Measurements from ENCODE around the gene HEY2.

Gene HEY2

DNA sequence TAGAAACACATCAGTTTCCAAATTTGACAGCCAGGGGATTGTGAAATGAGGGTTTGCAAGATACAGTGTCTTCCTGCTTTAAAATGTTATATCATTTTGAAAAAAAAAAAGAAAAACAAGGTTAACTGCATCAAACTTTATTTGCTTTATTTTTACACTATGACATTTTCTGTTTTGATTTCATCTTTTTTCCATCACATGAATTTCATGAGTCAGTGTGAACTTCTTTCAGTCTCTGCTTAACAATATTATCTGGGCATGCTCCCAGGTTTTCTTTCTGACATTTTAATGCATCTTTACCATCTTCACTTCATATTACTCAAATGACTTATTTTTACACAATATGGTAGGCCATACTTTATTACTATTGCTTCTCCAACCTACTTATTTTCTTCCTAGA lies 43.2 kb downstream of the HEY2 start:
- no peak overlapping the region for H3K27ac ChIP-seq (ENCODE audit: low read length)
- peaks cover 29% of the 10 kb centered on the region for H3K4me1 ChIP-seq (ENCODE audit: control insufficient read depth, low read depth, low read length)
- no peaks in the 10 kb centered on the region for H3K9me3 ChIP-seq (ENCODE audit: control insufficient read depth, low read depth, low read length)
- no peaks in the 10 kb centered on the region for H3K36me3 ChIP-seq (ENCODE audit: control insufficient read depth, low read depth, low read length)
- H3K9ac ChIP-seq (ENCODE audit: low read length), result no peak overlapping the region
- H3K4me3 ChIP-seq (ENCODE audit: low read length), result no peak overlapping the region
- peaks cover 12% of the 10 kb centered on the region for H3K27me3 ChIP-seq (ENCODE audit: control insufficient read depth, insufficient read depth, low read length)

DNA sequence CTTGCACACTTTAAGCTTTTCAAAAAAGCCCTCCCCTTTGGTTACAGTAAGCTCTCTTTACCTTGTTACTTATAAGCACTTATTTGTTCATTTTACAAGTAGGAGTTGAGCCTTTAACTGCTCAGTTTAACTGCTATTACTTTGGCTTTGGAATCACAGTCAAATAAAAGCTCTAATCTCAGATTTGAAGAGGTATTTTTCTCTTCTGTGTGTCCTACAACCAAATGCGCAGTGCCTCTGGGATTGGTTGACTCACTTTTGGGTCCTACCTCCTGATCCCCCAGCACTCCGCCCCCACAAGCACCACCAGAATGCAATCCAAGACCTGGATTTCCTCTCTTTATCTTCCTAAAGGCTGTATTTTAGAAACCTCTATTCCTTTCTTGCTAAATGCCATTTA lies 43.8 kb downstream of the HEY2 start:
- H3K27me3 ChIP-seq (ENCODE audit: control insufficient read depth, insufficient read depth, low read length), result peaks cover 12% of the 10 kb centered on the region
- H3K9me3 ChIP-seq (ENCODE audit: control insufficient read depth, low read depth, low read length), result no peaks in the 10 kb centered on the region
- H3K27ac ChIP-seq (ENCODE audit: low read length), result no peak overlapping the region
- no peaks in the 10 kb centered on the region for H3K36me3 ChIP-seq (ENCODE audit: control insufficient read depth, low read depth, low read length)
- peaks cover 29% of the 10 kb centered on the region for H3K4me1 ChIP-seq (ENCODE audit: control insufficient read depth, low read depth, low read length)
- H3K4me3 ChIP-seq (ENCODE audit: low read length), result no peak overlapping the region
- no peak overlapping the region for H3K9ac ChIP-seq (ENCODE audit: low read length)

DNA sequence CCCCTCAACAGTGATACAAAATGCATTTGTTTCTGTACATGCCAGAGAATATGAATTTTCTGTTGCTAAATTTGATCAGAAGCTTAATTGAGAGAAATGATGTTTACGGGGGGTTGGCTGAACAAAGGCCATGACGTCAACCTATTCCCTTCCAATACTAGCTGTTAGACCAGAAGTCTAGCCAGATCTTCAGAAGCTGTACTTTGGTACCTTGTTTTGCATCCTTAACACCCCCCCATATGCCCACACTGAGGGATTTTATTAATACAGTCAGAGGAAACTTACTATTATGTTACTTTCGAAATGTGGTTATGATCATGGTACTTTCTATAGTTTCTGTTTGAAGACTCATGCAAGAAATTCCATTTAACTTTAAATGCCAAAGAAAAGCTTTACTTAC lies 44.4 kb downstream of the HEY2 start:
- H3K27ac ChIP-seq (ENCODE audit: low read length), result no peak overlapping the region
- no peaks in the 10 kb centered on the region for H3K9me3 ChIP-seq (ENCODE audit: control insufficient read depth, low read depth, low read length)
- peaks cover 12% of the 10 kb centered on the region for H3K27me3 ChIP-seq (ENCODE audit: control insufficient read depth, insufficient read depth, low read length)
- no peak overlapping the region for H3K4me3 ChIP-seq (ENCODE audit: low read length)
- no peak overlapping the region for H3K9ac ChIP-seq (ENCODE audit: low read length)
- no peaks in the 10 kb centered on the region for H3K36me3 ChIP-seq (ENCODE audit: control insufficient read depth, low read depth, low read length)
- peaks cover 29% of the 10 kb centered on the region for H3K4me1 ChIP-seq (ENCODE audit: control insufficient read depth, low read depth, low read length)

DNA sequence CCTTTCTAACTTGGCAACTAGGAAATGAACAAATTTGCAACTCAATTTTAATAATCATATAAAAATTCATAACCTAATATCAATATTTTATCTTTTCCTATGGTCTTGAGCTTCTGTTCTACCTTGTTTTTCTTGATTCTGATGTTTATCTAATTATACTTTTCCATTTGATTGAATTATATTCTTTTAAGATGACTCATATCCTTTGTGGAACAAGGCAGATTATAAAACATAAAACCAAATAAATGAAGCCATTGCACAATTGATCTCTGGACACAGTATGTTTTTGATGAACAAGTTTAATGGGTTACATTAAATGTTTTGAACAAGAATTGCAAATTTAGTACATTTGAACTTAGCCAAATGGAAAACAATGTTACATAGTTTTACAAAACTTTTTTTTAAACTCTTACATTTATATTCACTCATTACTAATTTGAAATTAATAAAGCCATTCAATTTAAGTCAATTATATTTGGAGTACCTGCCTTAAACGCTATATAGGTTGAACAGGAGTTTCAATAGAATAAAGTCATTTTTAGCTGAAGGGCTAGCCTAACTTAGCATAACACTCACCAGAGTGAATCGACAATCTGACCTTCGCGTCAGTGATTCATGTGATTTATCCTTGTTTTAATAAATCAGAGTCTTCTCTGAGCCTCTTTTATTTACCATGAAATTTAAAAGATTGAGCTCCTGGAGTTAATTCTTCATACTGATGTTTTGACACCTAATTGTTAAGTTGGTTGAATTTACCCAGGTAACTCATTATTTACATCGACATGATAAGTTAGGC lies 45.1 kb downstream of the HEY2 start:
- no peaks in the 10 kb centered on the region for H3K36me3 ChIP-seq (ENCODE audit: control insufficient read depth, low read depth, low read length)
- H3K4me3 ChIP-seq (ENCODE audit: low read length), result no peak overlapping the region
- H3K9me3 ChIP-seq (ENCODE audit: control insufficient read depth, low read depth, low read length), result no peaks in the 10 kb centered on the region
- H3K27ac ChIP-seq (ENCODE audit: low read length), result no peak overlapping the region
- peaks cover 12% of the 10 kb centered on the region for H3K27me3 ChIP-seq (ENCODE audit: control insufficient read depth, insufficient read depth, low read length)
- H3K9ac ChIP-seq (ENCODE audit: low read length), result no peak overlapping the region
- peaks cover 23% of the 10 kb centered on the region for H3K4me1 ChIP-seq (ENCODE audit: control insufficient read depth, low read depth, low read length)

DNA sequence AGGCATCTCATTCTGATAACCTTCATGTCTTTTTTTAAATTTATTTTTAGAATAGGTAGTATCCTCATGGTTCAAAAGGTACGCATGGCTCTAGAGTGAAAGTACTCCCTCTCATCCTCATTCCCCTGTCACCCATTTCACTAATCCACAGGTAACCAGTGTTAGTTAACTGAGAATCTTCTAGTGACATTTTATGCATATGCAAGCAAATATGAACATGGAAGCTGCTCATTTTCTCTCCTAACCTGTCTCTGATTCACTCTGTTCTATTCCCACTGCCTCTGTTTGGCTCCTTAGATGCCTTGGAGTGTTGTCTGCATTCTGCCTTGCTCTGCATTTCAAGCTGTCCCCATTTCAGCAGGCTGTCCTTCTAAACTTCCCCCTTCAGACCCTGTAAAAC lies 45.9 kb downstream of the HEY2 start:
- H3K9ac ChIP-seq (ENCODE audit: low read length), result no peak overlapping the region
- H3K9me3 ChIP-seq (ENCODE audit: control insufficient read depth, low read depth, low read length), result no peaks in the 10 kb centered on the region
- H3K27ac ChIP-seq (ENCODE audit: low read length), result no peak overlapping the region
- no peak overlapping the region for H3K4me3 ChIP-seq (ENCODE audit: low read length)
- H3K4me1 ChIP-seq (ENCODE audit: control insufficient read depth, low read depth, low read length), result peaks cover 17% of the 10 kb centered on the region
- no peaks in the 10 kb centered on the region for H3K36me3 ChIP-seq (ENCODE audit: control insufficient read depth, low read depth, low read length)
- H3K27me3 ChIP-seq (ENCODE audit: control insufficient read depth, insufficient read depth, low read length), result peaks cover 12% of the 10 kb centered on the region

DNA sequence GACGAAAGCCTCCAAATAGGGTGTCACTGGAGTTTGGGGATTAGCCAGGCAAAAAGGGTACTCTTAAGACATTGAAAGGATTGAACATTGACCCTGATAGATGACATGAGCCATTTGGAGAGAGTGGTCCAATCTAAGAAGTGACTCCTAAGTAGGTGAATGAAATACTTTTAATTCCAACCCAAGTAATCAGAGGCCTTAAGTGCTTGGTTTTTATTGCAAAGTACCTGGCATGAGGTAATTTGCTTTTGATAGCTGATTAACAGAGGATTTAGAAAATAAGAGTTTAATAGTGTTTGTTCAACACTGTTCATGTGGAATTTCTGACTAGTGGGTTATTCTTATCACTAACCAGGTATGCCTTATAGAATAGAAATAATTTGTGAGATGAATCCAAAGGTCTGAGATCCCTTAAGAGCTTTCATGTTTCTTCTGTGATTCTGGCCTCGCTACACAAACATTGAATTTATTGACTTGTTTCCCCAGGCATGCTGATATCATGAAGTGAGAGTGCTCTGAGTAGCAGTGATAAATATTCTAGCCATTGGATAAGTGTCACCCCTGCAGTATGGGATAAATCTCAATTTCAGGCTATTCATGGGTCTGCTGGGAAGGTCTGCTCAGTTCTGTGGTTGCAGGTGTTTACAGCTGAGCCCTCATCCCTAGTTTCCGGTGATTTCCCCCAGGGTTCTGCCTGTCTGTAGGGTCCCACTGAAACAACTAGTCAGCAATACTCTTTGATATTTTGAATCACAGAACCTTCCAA lies 47.9 kb downstream of the HEY2 start:
- no peak overlapping the region for H3K27ac ChIP-seq (ENCODE audit: low read length)
- H3K4me3 ChIP-seq (ENCODE audit: low read length), result no peak overlapping the region
- no peak overlapping the region for H3K9ac ChIP-seq (ENCODE audit: low read length)
- no peaks in the 10 kb centered on the region for H3K9me3 ChIP-seq (ENCODE audit: control insufficient read depth, low read depth, low read length)
- H3K27me3 ChIP-seq (ENCODE audit: control insufficient read depth, insufficient read depth, low read length), result peaks cover 2% of the 10 kb centered on the region
- H3K4me1 ChIP-seq (ENCODE audit: control insufficient read depth, low read depth, low read length), result peaks cover 9% of the 10 kb centered on the region
- H3K36me3 ChIP-seq (ENCODE audit: control insufficient read depth, low read depth, low read length), result no peaks in the 10 kb centered on the region

DNA sequence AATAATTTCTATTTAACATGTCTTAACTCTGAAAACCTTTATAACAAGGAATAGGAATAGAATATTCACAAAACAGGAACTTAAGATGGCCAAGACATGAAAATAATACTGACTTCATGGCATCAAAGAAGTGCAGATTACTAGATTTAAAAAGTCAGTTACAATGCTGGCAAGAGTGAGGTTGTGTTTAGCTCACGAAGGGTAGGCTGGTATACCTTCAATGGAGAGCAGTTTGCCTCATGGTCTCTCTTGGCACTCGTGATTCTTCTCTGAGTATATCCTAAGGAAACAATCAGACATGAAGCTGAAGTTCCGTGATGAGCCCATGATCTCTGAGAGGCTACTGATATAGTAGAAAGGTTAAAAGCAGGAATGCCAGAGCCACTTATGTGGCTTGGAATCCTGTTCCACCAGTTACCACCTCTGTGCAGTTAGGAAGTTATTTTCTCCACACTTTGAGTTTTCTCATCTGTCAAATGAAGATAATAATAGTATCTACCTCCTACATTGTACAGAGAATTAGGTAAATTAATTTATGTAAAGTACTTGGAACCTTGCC lies 48.5 kb downstream of the HEY2 start:
- Histone ChIP-seq H3K27me3 (ENCODE audit: control insufficient read depth, insufficient read depth, low read length) (no peaks in the 10 kb centered on the region), H3K9ac (ENCODE audit: low read length) (no peak overlapping the region), H3K27ac (ENCODE audit: low read length) (no peak overlapping the region), H3K36me3 (ENCODE audit: control insufficient read depth, low read depth, low read length) (no peaks in the 10 kb centered on the region), H3K4me1 (ENCODE audit: control insufficient read depth, low read depth, low read length) (peaks cover 7% of the 10 kb centered on the region), H3K4me3 (ENCODE audit: low read length) (no peak overlapping the region), H3K9me3 (ENCODE audit: control insufficient read depth, low read depth, low read length) (no peaks in the 10 kb centered on the region)

DNA sequence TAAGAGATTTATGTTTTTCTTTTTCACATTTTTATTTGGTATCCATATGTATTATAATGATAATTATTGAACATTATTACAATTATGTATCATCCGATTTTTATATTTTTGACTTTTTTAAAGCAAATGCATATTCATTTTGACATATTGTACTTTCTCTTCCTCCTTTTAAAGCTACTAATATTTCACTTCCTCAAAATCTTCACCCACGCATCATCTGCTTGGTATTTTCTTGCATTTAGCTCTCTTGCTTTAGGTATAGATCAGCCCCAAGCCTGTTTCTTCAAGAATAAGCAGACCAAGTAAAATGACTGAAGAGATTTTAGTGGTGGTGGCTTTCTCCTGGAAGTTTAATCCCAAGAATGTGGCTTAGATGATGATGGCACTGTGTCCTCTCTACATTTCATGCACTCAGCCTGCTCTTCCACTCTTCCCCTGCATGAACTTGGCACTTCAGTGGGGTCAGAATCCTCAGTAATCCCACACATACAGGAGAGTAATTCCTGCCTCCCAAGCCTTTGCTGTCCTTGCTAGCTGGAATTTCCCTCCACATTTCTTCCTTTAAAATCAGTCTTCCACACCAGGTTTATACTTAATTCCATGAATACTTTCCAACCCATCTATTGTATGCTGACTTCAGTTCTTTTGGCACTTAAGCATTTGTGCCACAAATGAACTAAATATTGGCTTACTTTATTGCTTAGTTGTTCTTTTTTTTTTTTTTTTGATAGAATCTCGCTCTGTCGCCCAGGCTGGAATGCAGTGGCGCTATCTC lies 49.5 kb downstream of the HEY2 start:
- Histone ChIP-seq H3K36me3 (ENCODE audit: control insufficient read depth, low read depth, low read length) (no peaks in the 10 kb centered on the region), H3K4me1 (ENCODE audit: control insufficient read depth, low read depth, low read length) (no peaks in the 10 kb centered on the region), H3K27ac (ENCODE audit: low read length) (no peak overlapping the region), H3K9me3 (ENCODE audit: control insufficient read depth, low read depth, low read length) (no peaks in the 10 kb centered on the region), H3K27me3 (ENCODE audit: control insufficient read depth, insufficient read depth, low read length) (no peaks in the 10 kb centered on the region), H3K9ac (ENCODE audit: low read length) (no peak overlapping the region), H3K4me3 (ENCODE audit: low read length) (no peak overlapping the region)

DNA sequence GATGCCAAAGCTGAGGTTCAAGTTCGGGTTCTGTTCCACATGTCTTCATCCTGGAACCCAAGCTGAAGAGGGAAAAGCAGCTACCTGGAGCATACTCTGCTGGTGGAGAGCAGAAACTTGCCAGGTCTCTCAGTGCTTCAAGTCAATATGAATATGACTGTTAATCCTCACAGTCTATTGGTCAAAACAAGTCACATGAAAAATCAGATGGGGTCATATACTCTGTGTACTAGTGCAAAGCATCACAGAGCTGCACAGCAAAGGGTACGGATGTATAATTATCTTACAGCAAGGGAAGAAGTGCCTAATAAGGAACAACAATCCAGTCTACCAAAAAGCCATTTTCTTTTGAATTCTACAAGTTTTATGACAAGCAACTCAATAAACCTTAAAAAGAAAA lies 53.0 kb downstream of the HEY2 start:
- no peaks in the 10 kb centered on the region for H3K36me3 ChIP-seq (ENCODE audit: control insufficient read depth, low read depth, low read length)
- no peak overlapping the region for H3K27ac ChIP-seq (ENCODE audit: low read length)

DNA sequence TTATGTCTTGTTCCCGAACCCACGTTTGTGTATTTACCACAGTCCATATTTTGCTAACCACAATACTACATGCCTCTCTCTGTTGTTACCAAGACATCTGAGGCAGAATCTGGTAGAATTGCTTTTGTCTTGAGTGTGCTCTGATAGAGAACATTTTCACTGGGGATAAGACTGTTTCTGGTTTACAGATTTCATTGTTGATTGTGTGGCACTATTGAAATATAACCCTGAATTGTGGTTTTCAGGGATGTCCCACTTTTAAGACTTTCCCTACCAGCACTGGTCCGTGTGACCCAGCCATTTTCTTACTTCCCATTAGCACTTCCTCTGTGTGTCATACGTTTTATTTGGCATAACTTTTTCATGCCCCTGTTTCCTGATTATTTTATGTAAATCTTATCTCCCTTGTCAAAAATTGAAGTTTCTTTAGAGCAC lies 53.5 kb downstream of the HEY2 start:
- Histone ChIP-seq H3K4me1 (ENCODE audit: control insufficient read depth, low read depth, low read length) (no peaks in the 10 kb centered on the region), H3K27ac (ENCODE audit: low read length) (no peak overlapping the region)

More for the DNA sequence above, 53.0 kb downstream of the HEY2 start:
- Histone ChIP-seq H3K27me3 (ENCODE audit: control insufficient read depth, insufficient read depth, low read length) (no peaks in the 10 kb centered on the region), H3K9ac (ENCODE audit: low read length) (no peak overlapping the region), H3K9me3 (ENCODE audit: control insufficient read depth, low read depth, low read length) (no peaks in the 10 kb centered on the region), H3K4me1 (ENCODE audit: control insufficient read depth, low read depth, low read length) (no peaks in the 10 kb centered on the region), H3K4me3 (ENCODE audit: low read length) (no peak overlapping the region)

DNA sequence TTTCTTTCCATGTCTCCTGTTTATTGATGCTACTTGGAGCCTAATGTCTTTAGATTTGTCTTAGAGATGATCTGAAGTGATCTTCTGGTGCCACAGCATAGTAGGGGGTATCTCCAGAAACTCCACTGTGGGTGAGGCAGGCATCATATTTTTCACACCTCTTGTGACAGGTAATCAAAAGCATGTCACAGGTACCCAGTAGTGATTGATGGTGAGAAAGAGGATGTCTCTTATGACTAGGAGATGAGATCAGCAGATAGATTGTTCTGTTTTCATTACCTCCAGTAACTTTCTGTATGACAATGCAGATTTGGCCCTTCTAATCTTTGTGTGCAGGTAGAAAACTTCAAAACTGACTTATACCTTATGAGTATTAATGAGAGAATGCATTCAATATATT lies 54.8 kb downstream of the HEY2 start:
- no peak overlapping the region for H3K9ac ChIP-seq (ENCODE audit: low read length)
- no peak overlapping the region for H3K27ac ChIP-seq (ENCODE audit: low read length)
- no peaks in the 10 kb centered on the region for H3K4me1 ChIP-seq (ENCODE audit: control insufficient read depth, low read depth, low read length)
- no peaks in the 10 kb centered on the region for H3K27me3 ChIP-seq (ENCODE audit: control insufficient read depth, insufficient read depth, low read length)
- H3K4me3 ChIP-seq (ENCODE audit: low read length), result no peak overlapping the region
- no peaks in the 10 kb centered on the region for H3K9me3 ChIP-seq (ENCODE audit: control insufficient read depth, low read depth, low read length)
- no peaks in the 10 kb centered on the region for H3K36me3 ChIP-seq (ENCODE audit: control insufficient read depth, low read depth, low read length)

More for the DNA sequence above, 53.5 kb downstream of the HEY2 start:
- no peak overlapping the region for H3K4me3 ChIP-seq (ENCODE audit: low read length)
- H3K36me3 ChIP-seq (ENCODE audit: control insufficient read depth, low read depth, low read length), result no peaks in the 10 kb centered on the region
- no peaks in the 10 kb centered on the region for H3K27me3 ChIP-seq (ENCODE audit: control insufficient read depth, insufficient read depth, low read length)
- no peaks in the 10 kb centered on the region for H3K9me3 ChIP-seq (ENCODE audit: control insufficient read depth, low read depth, low read length)
- no peak overlapping the region for H3K9ac ChIP-seq (ENCODE audit: low read length)
